NOMO-1 treated with DMSO at 0.1 percent for 48 hours (cell line): ENCODE measurements around the gene RETREG1.

ENCODE experiments used
- DNase-seq: peaks from one replicate; lab custom pipeline; 2025; ENCODE audit not compliant: unreplicated experiment; lab: John Stamatoyannopoulos, UW

The RETREG1 gene

GRCh38 chr5:16585041-16585667 lies 31.6 kb downstream of the RETREG1 start:
- no peak for DNase-seq

- DNase-seq, result no peak
Observed at GRCh38 chr5:16582081-16582480, 34.7 kb downstream of the RETREG1 start.

GRCh38 chr5:16580382-16580781 lies 36.4 kb downstream of the RETREG1 start:
- no peak for DNase-seq

GRCh38 chr5:16579142-16579847 lies 37.5 kb downstream of the RETREG1 start:
- DNase-seq, result no peak

- no peak for DNase-seq
Observed at GRCh38 chr5:16578474-16578883, 38.3 kb downstream of the RETREG1 start.

GRCh38 chr5:16577677-16578076 lies 39.1 kb downstream of the RETREG1 start:
- no peak for DNase-seq

- no peak for DNase-seq
Observed at GRCh38 chr5:16574789-16575721, 41.7 kb downstream of the RETREG1 start.

- DNase-seq, result no peak
Observed at GRCh38 chr5:16573401-16573800, 43.4 kb downstream of the RETREG1 start.

GRCh38 chr5:16572289-16573015 lies 44.3 kb downstream of the RETREG1 start:
- DNase-seq, result no peak

GRCh38 chr5:16571016-16571415 lies 45.8 kb downstream of the RETREG1 start:
- DNase-seq, result no peak

- no peak for DNase-seq
Observed at GRCh38 chr5:16570121-16570815, 46.5 kb downstream of the RETREG1 start.

GRCh38 chr5:16568875-16569580 lies 47.8 kb downstream of the RETREG1 start:
- DNase-seq, result no peak

GRCh38 chr5:16567365-16567764 lies 49.4 kb downstream of the RETREG1 start:
- DNase-seq, result no peak

- DNase-seq, result no peak
Observed at GRCh38 chr5:16565118-16565517, 51.7 kb downstream of the RETREG1 start.

GRCh38 chr5:16564248-16564867 lies 52.4 kb downstream of the RETREG1 start:
- DNase-seq, result no peak

GRCh38 chr5:16563686-16564085 lies 53.1 kb downstream of the RETREG1 start:
- DNase-seq, result no peak

- DNase-seq, result no peak
Observed at GRCh38 chr5:16561660-16562059, 55.1 kb downstream of the RETREG1 start.

GRCh38 chr5:16559702-16560101 lies 57.1 kb downstream of the RETREG1 start:
- no peak for DNase-seq

- DNase-seq, result no peak
Observed at GRCh38 chr5:16558984-16559629, 57.7 kb downstream of the RETREG1 start.
